ENCODE measurements around the gene HLA-DQB1. TPM values are rescaled to one million over a fixed set of nuclear protein-coding genes. Genes with fewer than 3 reads are reported as not detected.

The HLA-DQB1 gene
- total RNA-seq, 1 experiment from 2014 or later, result 2.1 TPM

DNA sequence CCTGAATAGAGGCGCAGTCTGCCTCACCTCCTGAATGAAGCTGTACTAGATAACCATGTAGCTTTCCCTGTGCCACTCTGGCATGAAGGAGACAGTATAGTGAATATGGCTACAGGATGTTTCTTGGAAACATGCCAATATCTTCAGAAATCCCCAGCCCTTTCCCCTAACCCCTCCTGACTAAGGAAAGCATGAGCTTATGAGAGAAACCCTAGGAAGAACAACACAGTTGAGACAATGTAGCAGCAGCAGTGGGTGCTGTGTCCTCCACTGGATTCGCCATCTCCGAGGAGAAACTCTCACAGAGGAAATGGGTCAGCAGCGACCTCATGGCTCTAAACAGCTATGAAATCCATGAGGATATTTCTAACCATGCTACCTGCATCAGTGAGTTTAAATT is 22.6 kb downstream of the HLA-DQB1 start:
- no TSS peak for BruUV-seq (replicated peaks)
- intact Hi-C loops (cut with micrococcal nuclease), result no loop called here
- TF ChIP-seq TCF7L2 (IDR thresholded peaks at IDR 0.05; ENCODE audit: borderline replicate concordance, extremely low read depth, insufficient read depth, insufficient read length), result no peak
- TF ChIP-seq, protein P1, sequence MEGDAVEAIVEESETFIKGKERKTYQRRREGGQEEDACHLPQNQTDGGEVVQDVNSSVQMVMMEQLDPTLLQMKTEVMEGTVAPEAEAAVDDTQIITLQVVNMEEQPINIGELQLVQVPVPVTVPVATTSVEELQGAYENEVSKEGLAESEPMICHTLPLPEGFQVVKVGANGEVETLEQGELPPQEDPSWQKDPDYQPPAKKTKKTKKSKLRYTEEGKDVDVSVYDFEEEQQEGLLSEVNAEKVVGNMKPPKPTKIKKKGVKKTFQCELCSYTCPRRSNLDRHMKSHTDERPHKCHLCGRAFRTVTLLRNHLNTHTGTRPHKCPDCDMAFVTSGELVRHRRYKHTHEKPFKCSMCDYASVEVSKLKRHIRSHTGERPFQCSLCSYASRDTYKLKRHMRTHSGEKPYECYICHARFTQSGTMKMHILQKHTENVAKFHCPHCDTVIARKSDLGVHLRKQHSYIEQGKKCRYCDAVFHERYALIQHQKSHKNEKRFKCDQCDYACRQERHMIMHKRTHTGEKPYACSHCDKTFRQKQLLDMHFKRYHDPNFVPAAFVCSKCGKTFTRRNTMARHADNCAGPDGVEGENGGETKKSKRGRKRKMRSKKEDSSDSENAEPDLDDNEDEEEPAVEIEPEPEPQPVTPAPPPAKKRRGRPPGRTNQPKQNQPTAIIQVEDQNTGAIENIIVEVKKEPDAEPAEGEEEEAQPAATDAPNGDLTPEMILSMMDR (IDR thresholded peaks at IDR 0.05 in 2 of 3, conservative IDR thresholded peaks at IDR 0.05 in 1 of 3; ENCODE audit: borderline replicate concordance in 1 of 3, insufficient read depth in 1 of 3, low read depth in 2 of 3, low read length in 2 of 3), result no peak
- no peak for TF ChIP-seq EGR1 (IDR thresholded peaks at IDR 0.05; ENCODE audit: low read depth)
- no peak for TF ChIP-seq EZH2 (IDR thresholded peaks at IDR 0.05)
- TF ChIP-seq, protein P2, sequence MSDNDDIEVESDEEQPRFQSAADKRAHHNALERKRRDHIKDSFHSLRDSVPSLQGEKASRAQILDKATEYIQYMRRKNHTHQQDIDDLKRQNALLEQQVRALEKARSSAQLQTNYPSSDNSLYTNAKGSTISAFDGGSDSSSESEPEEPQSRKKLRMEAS (IDR thresholded peaks at IDR 0.05), result no peak
- no peak for TF ChIP-seq POLR2AphosphoS5 (IDR thresholded peaks at IDR 0.05; ENCODE audit: low read depth, low read length)
- TF ChIP-seq SP1 (IDR thresholded peaks at IDR 0.05; ENCODE audit: low read depth), result no peak
- no peak for TF ChIP-seq RAD21 (IDR thresholded peaks at IDR 0.05; ENCODE audit: low read depth)
- no peak for TF ChIP-seq SRF (IDR thresholded peaks at IDR 0.05; ENCODE audit: low read depth)
- no peak for TF ChIP-seq ELF1 (IDR thresholded peaks at IDR 0.05; ENCODE audit: borderline replicate concordance, low read depth)
- TF ChIP-seq SIN3A (IDR thresholded peaks at IDR 0.05; ENCODE audit: low read depth), result no peak
- TF ChIP-seq, protein P3, sequence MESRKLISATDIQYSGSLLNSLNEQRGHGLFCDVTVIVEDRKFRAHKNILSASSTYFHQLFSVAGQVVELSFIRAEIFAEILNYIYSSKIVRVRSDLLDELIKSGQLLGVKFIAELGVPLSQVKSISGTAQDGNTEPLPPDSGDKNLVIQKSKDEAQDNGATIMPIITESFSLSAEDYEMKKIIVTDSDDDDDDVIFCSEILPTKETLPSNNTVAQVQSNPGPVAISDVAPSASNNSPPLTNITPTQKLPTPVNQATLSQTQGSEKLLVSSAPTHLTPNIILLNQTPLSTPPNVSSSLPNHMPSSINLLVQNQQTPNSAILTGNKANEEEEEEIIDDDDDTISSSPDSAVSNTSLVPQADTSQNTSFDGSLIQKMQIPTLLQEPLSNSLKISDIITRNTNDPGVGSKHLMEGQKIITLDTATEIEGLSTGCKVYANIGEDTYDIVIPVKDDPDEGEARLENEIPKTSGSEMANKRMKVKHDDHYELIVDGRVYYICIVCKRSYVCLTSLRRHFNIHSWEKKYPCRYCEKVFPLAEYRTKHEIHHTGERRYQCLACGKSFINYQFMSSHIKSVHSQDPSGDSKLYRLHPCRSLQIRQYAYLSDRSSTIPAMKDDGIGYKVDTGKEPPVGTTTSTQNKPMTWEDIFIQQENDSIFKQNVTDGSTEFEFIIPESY (IDR thresholded peaks at IDR 0.05; ENCODE audit: extremely low read depth, insufficient replicate concordance, low read length), result no peak
- no peak for TF ChIP-seq ZFX (IDR thresholded peaks at IDR 0.05)
- TF ChIP-seq FOSL1 (IDR thresholded peaks at IDR 0.05; ENCODE audit: low read depth), result no peak
- TF ChIP-seq CBX3 (IDR thresholded peaks at IDR 0.05; ENCODE audit: low read depth), result no peak
- TF ChIP-seq CEBPB (IDR thresholded peaks at IDR 0.05; ENCODE audit: low read depth), result no peak
- Histone ChIP-seq H3K27ac (ENCODE audit: low read depth, low read length) (no peak overlapping the region), H3K4me2 (ENCODE audit: low read length) (no peak overlapping the region), H3K36me3 (ENCODE audit: control insufficient read depth in 1 of 2, insufficient read depth in 2 of 2, low read length in 2 of 2) (no peaks in the 10 kb centered on the region), H3K9me3 (ENCODE audit: control insufficient read depth in 1 of 2, insufficient read depth in 1 of 2, low read depth in 1 of 2, low read length in 2 of 2) (no peaks in the 10 kb centered on the region), H3K27me3 (ENCODE audit: insufficient read depth, low read length) (no peaks in the 10 kb centered on the region), H2AFZ (ENCODE audit: low read depth, low read length, poor library complexity, severe bottlenecking) (no peak overlapping the region), H3K4me3 (replicated peaks in 1 of 2; ENCODE audit: low read depth in 1 of 2, low read length in 2 of 2) (no peak overlapping the region), H3K9me2 (ENCODE audit: insufficient read depth) (no peaks in the 10 kb centered on the region), H4K20me1 (ENCODE audit: insufficient read depth) (no peaks in the 10 kb centered on the region), H3K4me1 (ENCODE audit: control insufficient read depth in 1 of 2, insufficient read depth in 2 of 2, low read length in 2 of 2) (no peaks in the 10 kb centered on the region), H3K79me2 (ENCODE audit: insufficient read depth, low read length) (no peaks in the 10 kb centered on the region), H3K9ac (ENCODE audit: low read length) (no peak overlapping the region)
- ATAC-seq, result no peak
- POLR2A ChIA-PET, result no interaction called here
- RAD21 ChIA-PET (ENCODE audit: low non-redundant PET in 1 of 2, low total read pairs in 2 of 2, uncharacterized antibody in 2 of 2, unreplicated experiment in 2 of 2), result no interaction called here
- no peak for DNase-seq (ENCODE audit: low read depth, low spot score)
- CTCF ChIA-PET, result no interaction called here

Data from HCT116 (cell line).